PFSK-1 (cell line): ENCODE measurements around the gene CEP350.

Experiments
- POLR2AphosphoS5 ChIP-seq: IDR thresholded peaks from 2 replicates; pipeline ENCODE4 v1.6.1; 2012; ENCODE audit warnings: low read depth, mild to moderate bottlenecking, control low read depth, low read length, moderate library complexity
- REST ChIP-seq, 2 experiments: IDR thresholded peaks; 2 replicates each; pipeline versions ENCODE4 v1.6.1 to v1.8.0; 2011 to 2012; ENCODE audit warnings: low read depth in 2 of 2, low read length in 2 of 2, control low read depth in 1 of 2, inconsistent platforms in 1 of 2, mild to moderate bottlenecking in 1 of 2, moderate library complexity in 1 of 2; ENCODE audit not compliant: insufficient read depth in 1 of 2
- TAF1 ChIP-seq: IDR thresholded peaks from 2 replicates; pipeline ENCODE4 v1.6.1; 2012; ENCODE audit warnings: low read length, control low read depth, borderline replicate concordance; ENCODE audit not compliant: insufficient read depth

GRCh38 chr1:180094705-180095295 is 140.2 kb downstream of the CEP350 start:
- TF ChIP-seq REST (IDR thresholded peaks at IDR 0.05; ENCODE audit: insufficient read depth in 1 of 2, low read depth in 2 of 2, low read length in 2 of 2) (no peak), POLR2AphosphoS5 (no peak), TAF1 (no peak)
